T-helper 9 cell (primary cell): ENCODE data around the gene S100A1.
"Not testable (repeated sequence)": the region's sequence is repeated elsewhere in the genome, so short reads cannot be mapped to it uniquely, and the experiment has no call there.

ENCODE experiments used
- DNase-seq: peaks from one replicate; pipeline ENCODE4 v3.0.0-alpha.2; 2020

S100A1 gene

GRCh38 chr1:153658400-153659174 lies 30.4 kb downstream of the S100A1 start, which contains the start of gene SNAPIN:
SNAPIN (plus strand) TSS chr1:153658703; CDS start chr1:153658744, 41 bp downstream.
- DNase-seq = peak; percentile 79

GRCh38 chr1:153659175-153659534 lies 30.9 kb downstream of the S100A1 start:
- DNase-seq = no peak

GRCh38 chr1:153659656-153660055 lies 31.4 kb downstream of the S100A1 start:
- no peak for DNase-seq

GRCh38 chr1:153661111-153661708 lies 33.0 kb downstream of the S100A1 start:
- DNase-seq = no peak

GRCh38 chr1:153662269-153662668 lies 34.0 kb downstream of the S100A1 start:
- no peak for DNase-seq

- DNase-seq = no peak
These were observed 35.0 kb downstream of the S100A1 start for GRCh38 chr1:153663211-153663610.

- DNase-seq = no peak
These were observed 39.2 kb downstream of the S100A1 start for GRCh38 chr1:153667439-153667838.

- not testable (repeated sequence) for DNase-seq
These were observed 40.4 kb downstream of the S100A1 start for GRCh38 chr1:153668672-153669071.

GRCh38 chr1:153669606-153670005 lies 41.4 kb downstream of the S100A1 start:
- DNase-seq = no peak

- no peak for DNase-seq
These were observed 42.1 kb downstream of the S100A1 start for GRCh38 chr1:153670257-153670858.

GRCh38 chr1:153670859-153671627 lies 42.8 kb downstream of the S100A1 start, which contains the start of gene ILF2:
ILF2 (minus strand) TSS chr1:153670993; CDS start chr1:153670922, 71 bp downstream.
- DNase-seq = peak; percentile 94

GRCh38 chr1:153671628-153672353 lies 43.6 kb downstream of the S100A1 start:
- DNase-seq = peak; percentile 16

- DNase-seq = no peak
These were observed 45.3 kb downstream of the S100A1 start for GRCh38 chr1:153673511-153673910.

GRCh38 chr1:153677718-153678518 lies 49.7 kb downstream of the S100A1 start:
- peak; percentile 17 for DNase-seq

- DNase-seq = peak; percentile 16
These were observed 50.5 kb downstream of the S100A1 start, which contains the start of gene NPR1 for GRCh38 chr1:153678519-153679336. NPR1 (plus strand) TSS chr1:153678688; CDS start chr1:153679109, 421 bp downstream.

- DNase-seq = peak; percentile 16
These were observed 51.3 kb downstream of the S100A1 start for GRCh38 chr1:153679337-153680119.

GRCh38 chr1:153680120-153680403 lies 51.8 kb downstream of the S100A1 start:
- no peak for DNase-seq
